ENCODE measurements around the gene SULT1A1. TPM values are rescaled to one million over a fixed set of nuclear protein-coding genes. Genes with fewer than 3 reads are reported as not detected.
"Not testable (repeated sequence)": the region's sequence is repeated elsewhere in the genome, so short reads cannot be mapped to it uniquely, and the experiment has no call there.

The SULT1A1 gene
- total RNA-seq, 1 donor from 2014 or later, result 2.5 TPM

GRCh38 chr16:28608867-28609596 is 812 bp downstream of the SULT1A1 start:
- DNase-seq (ENCODE audit: extremely low read depth, low read depth, low spot score), result not testable (repeated sequence)

DNA sequence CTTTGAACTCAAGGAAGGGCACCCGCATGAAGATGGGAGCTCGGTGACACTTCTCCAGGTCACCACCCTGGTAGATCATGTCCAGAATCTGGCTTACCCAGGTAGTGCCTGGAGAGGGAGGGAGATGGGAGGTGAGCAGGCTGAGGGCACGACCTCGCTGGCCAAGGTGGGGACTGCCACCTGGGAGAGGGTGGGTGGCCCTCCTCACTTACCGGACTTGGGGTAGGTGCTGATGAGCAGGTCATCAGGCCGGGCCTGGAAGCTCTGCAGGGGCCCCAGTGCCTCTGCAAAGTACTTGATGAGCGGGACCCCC is 1.4 kb downstream of the SULT1A1 start:
- DNase-seq (ENCODE audit: extremely low read depth, low read depth, low spot score), result not testable (repeated sequence)

DNA sequence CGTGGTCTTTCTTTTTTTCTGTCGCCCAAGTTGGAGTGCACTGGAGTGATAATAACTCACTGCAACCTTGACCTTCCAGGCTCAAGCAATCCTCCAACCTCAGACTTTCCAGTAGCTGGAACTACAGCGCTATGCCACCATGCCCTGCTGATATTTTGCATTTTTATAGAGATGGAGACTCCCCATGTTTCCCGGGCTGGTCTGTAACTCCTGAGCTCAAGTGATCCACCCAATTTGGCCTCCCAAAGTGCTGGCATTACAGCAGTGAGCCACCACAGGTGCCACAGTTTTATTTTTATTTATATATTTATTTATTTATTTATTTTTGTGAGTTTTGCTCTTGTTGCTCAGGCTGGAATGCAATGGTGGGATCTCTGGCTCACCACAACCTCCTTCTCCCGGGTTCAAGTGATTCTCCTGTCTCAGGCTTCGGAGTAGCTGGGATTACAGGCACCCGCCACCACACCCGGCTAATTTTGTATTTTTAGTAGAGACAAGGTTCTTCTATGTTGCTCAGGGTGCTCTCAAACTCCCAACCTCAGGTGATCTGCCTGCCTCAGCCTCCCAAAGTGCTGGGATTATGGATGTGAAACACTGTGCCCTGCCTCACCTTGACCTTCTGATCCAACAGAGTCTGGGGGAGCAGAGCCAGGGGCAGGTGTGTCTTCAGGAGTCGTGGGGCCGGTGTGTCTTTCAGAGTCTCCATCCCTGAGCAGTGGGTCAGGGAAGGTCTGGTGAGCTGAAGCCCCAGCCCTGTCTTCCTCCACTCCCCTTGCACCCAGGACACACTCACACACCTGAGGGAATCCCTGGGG is 2.0 kb downstream of the SULT1A1 start:
- not testable (repeated sequence) for DNase-seq (ENCODE audit: extremely low read depth, low read depth, low spot score)

- no peak for DNase-seq (ENCODE audit: extremely low read depth, low read depth, low spot score)
Measured at GRCh38 chr16:28607116-28607623, 2.7 kb downstream of the SULT1A1 start.

- no peak for DNase-seq (ENCODE audit: extremely low read depth, low read depth, low spot score)
Measured at GRCh38 chr16:28606291-28607115, 3.3 kb downstream of the SULT1A1 start.

- no peak for DNase-seq (ENCODE audit: extremely low read depth, low read depth, low spot score)
Measured at GRCh38 chr16:28604186-28604565, 5.7 kb downstream of the SULT1A1 start.

- no peak for DNase-seq (ENCODE audit: extremely low read depth, low read depth, low spot score)
Measured at GRCh38 chr16:28603381-28604185, 6.3 kb downstream of the SULT1A1 start.

GRCh38 chr16:28602529-28602928 is 7.3 kb downstream of the SULT1A1 start:
- DNase-seq (ENCODE audit: extremely low read depth, low read depth, low spot score), result no peak

- not testable (repeated sequence) for DNase-seq (ENCODE audit: extremely low read depth, low read depth, low spot score)
Measured at GRCh38 chr16:28602062-28602461, 7.8 kb downstream of the SULT1A1 start.

DNA sequence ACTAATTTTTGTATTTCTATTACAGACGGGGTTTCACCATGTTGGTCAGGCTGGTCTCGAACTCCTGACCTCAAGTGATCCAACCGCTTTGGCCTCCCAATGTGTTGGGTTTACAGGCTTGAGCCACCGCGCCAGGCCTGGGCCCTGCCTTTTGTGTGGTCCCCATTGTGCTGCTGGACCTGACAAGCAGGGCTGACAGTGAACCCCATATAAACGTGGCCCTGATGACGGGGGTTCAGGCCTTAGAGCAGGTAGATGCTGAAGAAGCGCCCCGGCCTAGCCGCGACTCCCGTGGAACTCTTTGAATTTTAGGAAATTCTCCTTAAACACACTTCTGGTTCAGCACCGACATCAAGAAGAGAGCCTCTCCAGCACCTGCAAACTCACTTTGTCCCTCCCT is 8.3 kb downstream of the SULT1A1 start:
- DNase-seq (ENCODE audit: extremely low read depth, low read depth, low spot score), result not testable (repeated sequence)

GRCh38 chr16:28600965-28601364 is 8.9 kb downstream of the SULT1A1 start:
- DNase-seq (ENCODE audit: extremely low read depth, low read depth, low spot score), result not testable (repeated sequence)

DNA sequence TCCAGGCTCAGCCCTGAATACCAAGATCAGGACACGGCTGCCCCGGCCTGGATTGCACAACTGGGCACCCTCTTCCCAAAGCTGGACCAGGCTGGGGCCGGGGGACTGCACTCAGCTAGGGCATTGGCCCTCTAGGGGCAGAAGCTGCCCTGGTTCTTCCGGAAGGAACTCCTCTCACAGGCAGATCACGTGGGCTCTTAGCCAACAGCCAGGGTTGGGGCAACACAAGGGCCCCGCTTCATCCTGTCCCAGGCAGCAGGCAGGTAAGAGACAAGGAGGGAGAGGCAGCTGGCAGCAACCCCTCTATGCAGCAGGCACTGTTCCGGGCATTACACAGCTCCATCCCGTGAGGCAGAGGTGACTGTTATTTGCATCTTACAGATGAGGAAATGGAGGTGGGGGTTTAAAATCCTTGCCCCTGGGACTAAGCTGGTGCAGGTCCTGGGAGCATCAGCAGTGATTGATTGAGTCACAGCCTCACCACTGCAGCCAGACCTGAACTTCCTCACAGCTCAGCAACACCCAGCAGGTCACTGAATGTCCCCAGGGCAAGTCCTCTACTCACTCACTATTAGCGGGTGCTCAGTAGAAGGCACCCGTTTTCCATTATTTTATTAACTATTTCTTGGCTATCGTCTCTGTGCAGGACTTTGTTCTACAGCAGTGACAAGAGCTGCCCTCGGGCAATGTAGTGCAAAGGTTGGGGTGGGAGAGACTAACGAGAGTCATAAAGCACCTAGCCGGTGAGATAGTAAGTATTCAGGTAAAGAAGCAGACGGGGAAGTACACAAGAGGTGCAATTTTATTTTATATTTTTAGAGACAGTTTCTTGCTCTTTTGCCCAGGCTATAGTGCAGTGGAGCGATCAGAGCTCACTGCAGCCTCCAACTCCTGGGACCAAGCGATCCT is 10.2 kb downstream of the SULT1A1 start:
- DNase-seq (ENCODE audit: extremely low read depth, low read depth, low spot score), result not testable (repeated sequence)

DNA sequence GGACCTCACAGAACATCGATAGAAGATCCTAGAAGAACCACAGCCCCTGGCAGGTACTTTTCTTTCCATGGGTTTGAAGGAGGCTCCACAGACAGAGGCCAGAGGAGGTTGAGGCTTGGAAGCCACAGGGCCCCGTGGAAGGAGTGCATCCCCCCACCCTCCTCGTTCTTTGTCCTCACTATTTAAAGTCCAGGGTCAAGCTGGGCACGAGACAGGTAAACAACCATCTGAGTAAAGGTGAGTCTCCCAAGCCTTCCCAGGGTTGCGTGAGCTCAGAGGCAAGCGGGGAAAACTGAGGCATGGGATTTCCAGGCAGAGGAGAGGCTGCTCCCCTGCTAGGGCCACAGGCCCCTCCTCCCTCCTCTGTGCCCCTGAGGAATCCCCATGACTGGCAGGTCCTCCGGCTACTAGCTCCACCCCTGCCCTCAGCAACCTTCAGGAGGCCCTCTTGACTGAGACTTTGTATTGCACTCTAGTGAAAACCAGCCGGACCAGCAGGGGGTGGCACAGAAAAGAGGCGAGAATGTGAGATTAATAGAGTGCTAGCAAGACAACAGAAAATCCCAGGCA is 12.1 kb downstream of the SULT1A1 start:
- no peak for DNase-seq (ENCODE audit: extremely low read depth, low read depth, low spot score)

DNA sequence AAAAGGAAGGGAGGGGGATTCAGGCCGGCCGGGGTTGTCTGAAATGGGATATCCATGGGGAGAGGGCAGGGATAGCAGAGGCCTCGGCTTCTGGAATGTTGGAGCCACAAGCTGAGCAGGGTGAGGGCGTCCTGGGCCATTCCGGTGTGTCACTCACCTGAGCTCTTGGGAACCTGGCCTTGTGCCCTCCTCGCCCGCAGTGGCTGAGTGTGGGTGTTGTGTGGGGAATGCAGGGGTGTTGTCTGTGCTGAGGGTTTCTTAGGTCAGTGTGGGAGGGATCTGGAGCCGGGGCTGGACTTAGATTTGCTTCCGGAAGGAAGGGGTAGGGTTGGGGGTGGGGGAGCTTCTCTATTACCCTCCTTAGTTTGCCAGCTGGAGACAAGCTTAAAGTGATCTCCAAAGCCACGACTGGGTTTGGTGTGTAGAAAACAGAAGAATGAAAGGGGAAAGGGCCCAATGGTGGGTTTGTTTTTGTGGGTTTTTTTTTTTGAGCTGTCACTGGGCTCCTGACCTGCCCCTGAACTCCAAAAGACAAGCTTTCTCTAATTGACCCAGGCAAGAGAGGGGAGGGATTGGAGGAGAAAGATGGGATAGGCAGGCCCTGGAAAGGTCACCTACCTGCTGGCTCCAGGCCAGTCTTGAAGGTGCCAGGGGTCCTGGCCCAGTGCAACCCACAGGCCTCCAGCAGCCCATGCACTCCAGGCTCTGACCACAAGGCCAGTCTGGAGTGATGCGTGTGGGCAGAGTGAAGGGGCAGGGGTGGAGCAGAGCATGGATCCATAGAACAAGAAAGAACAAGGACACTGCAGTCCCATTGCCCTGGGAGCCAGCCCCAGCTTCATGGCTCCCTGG is 12.8 kb downstream of the SULT1A1 start, which contains the start of gene SULT1A2:
SULT1A2 (minus strand) TSS at position 211 of the 852 bp plus-strand sequence. CDS start 1,120 bp downstream, outside the sequence.
- no peak for DNase-seq (ENCODE audit: extremely low read depth, low read depth, low spot score)

- DNase-seq (ENCODE audit: extremely low read depth, low read depth, low spot score), result no peak
Measured at GRCh38 chr16:28596115-28596630, 13.7 kb downstream of the SULT1A1 start.

- DNase-seq (ENCODE audit: extremely low read depth, low read depth, low spot score), result not testable (repeated sequence)
Measured at GRCh38 chr16:28595451-28595850, 14.4 kb downstream of the SULT1A1 start.

- no peak for DNase-seq (ENCODE audit: extremely low read depth, low read depth, low spot score)
Measured at GRCh38 chr16:28592979-28593553, 16.8 kb downstream of the SULT1A1 start.
